ENCODE measurements around the gene MAST4.

Gene MAST4

DNA sequence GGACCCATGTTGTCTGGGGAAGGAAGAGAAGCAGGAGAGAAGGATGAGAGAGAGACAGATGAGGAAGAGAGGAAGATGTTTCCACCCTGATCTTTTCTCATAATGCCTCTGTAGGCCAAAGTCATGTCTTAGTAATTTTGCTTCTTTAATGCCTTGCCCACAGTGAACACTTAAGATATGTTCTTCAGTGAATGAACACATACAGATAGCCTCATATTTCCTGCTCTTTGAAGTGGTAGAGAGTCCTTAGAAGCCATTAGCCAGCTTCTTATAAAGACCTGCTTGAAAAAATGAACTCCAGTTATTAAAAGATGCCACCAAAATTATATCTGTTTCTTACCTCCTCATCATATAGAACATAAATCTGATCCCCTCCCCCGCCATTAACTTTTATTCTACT, 356.0 kb downstream of the MAST4 start:
- no peak for DNase-seq (ENCODE audit: low read depth in 1 of 2, low spot score in 1 of 2)
- H3K27me3 ChIP-seq (ENCODE audit: insufficient read depth, poor library complexity, severe bottlenecking), result no peaks in the 10 kb centered on the region
- H3K27ac ChIP-seq (replicated peaks), result no peak overlapping the region
- no peak for TF ChIP-seq GABPA (IDR thresholded peaks at IDR 0.05; ENCODE audit: low read depth)
- TF ChIP-seq SPI1 (IDR thresholded peaks at IDR 0.05; ENCODE audit: borderline replicate concordance, low read depth), result no peak
- no peak for TF ChIP-seq POLR2AphosphoS5 (IDR thresholded peaks at IDR 0.05; ENCODE audit: low read depth)
- no peak for TF ChIP-seq REST (IDR thresholded peaks at IDR 0.05; ENCODE audit: insufficient replicate concordance, low read depth)
- TF ChIP-seq CTCF (IDR thresholded peaks at IDR 0.05; ENCODE audit: insufficient read depth, low read length), result no peak
- H3K4me3 ChIP-seq (replicated peaks; ENCODE audit: insufficient read depth, low read length), result no peak overlapping the region

GRCh38 chr5:66956439-66956838, 360.2 kb downstream of the MAST4 start:
- H3K4me3 ChIP-seq (replicated peaks; ENCODE audit: insufficient read depth, low read length), result no peak overlapping the region
- no peak for TF ChIP-seq CTCF (IDR thresholded peaks at IDR 0.05; ENCODE audit: insufficient read depth, low read length)
- no peak for TF ChIP-seq SPI1 (IDR thresholded peaks at IDR 0.05; ENCODE audit: borderline replicate concordance, low read depth)
- no peak for TF ChIP-seq REST (IDR thresholded peaks at IDR 0.05; ENCODE audit: insufficient replicate concordance, low read depth)
- no peak for TF ChIP-seq GABPA (IDR thresholded peaks at IDR 0.05; ENCODE audit: low read depth)
- TF ChIP-seq POLR2AphosphoS5 (IDR thresholded peaks at IDR 0.05; ENCODE audit: low read depth), result no peak
- no peak for DNase-seq (ENCODE audit: low read depth in 1 of 2, low spot score in 1 of 2)
- H3K27ac ChIP-seq (replicated peaks), result no peak overlapping the region
- no peaks in the 10 kb centered on the region for H3K27me3 ChIP-seq (ENCODE audit: insufficient read depth, poor library complexity, severe bottlenecking)

GRCh38 chr5:66958201-66958979, 362.2 kb downstream of the MAST4 start:
- TF ChIP-seq SPI1 (IDR thresholded peaks at IDR 0.05; ENCODE audit: borderline replicate concordance, low read depth), result no peak
- TF ChIP-seq GABPA (IDR thresholded peaks at IDR 0.05; ENCODE audit: low read depth), result no peak
- no peak for TF ChIP-seq POLR2AphosphoS5 (IDR thresholded peaks at IDR 0.05; ENCODE audit: low read depth)
- TF ChIP-seq CTCF (IDR thresholded peaks at IDR 0.05; ENCODE audit: insufficient read depth, low read length), result no peak
- no peak for TF ChIP-seq REST (IDR thresholded peaks at IDR 0.05; ENCODE audit: insufficient replicate concordance, low read depth)
- H3K4me3 ChIP-seq (replicated peaks; ENCODE audit: insufficient read depth, low read length), result no peak overlapping the region
- H3K27ac ChIP-seq (replicated peaks), result no peak overlapping the region
- H3K27me3 ChIP-seq (ENCODE audit: insufficient read depth, poor library complexity, severe bottlenecking), result no peaks in the 10 kb centered on the region
- no peak for DNase-seq (ENCODE audit: low read depth in 1 of 2, low spot score in 1 of 2)
